Neural cell (in vitro differentiated cells): ENCODE data around the gene PLCB1.

ENCODE experiments used
- EP300 ChIP-seq: fragments of 450-650 bp; conservative IDR thresholded peaks from 2 replicates; pipeline ENCODE4 v1.6.1; 2014; ENCODE audit warnings: antibody characterized with exemption, mild to moderate bottlenecking, moderate library complexity; ENCODE audit not compliant: poor library complexity, severe bottlenecking
- EZH2 ChIP-seq: fragments of 200-600, 300-800 bp; shearing (Covaris generic), sonication (generic); IDR thresholded peaks from 2 replicates; pipeline ENCODE4 v1.6.1; 2014; ENCODE audit warnings: antibody characterized with exemption, low read length, borderline replicate concordance, mild to moderate bottlenecking; ENCODE audit not compliant: insufficient read depth, poor library complexity, severe bottlenecking
- MXI1 ChIP-seq: fragments of 450-650 bp; conservative IDR thresholded peaks from 2 replicates; pipeline ENCODE4 v1.6.1; 2014; ENCODE audit warnings: antibody characterized with exemption, mild to moderate bottlenecking; ENCODE audit not compliant: poor library complexity, severe bottlenecking
- POLR2AphosphoS5 ChIP-seq: IDR thresholded peaks from 2 replicates; pipeline ENCODE4 v1.6.1; 2012
- SMC3 ChIP-seq: fragments of 450-650 bp; conservative IDR thresholded peaks from 2 replicates; pipeline ENCODE4 v1.6.1; 2014; ENCODE audit warnings: antibody characterized with exemption, mild to moderate bottlenecking, moderate library complexity; ENCODE audit not compliant: poor library complexity
- TF ChIP-seq, protein P1 (sequence below): fragments of 450-650 bp; IDR thresholded peaks from 2 replicates; pipeline ENCODE4 v1.5.1; 2014; ENCODE audit warnings: antibody characterized with exemption, mild to moderate bottlenecking, moderate library complexity; ENCODE audit not compliant: poor library complexity, severe bottlenecking

GRCh38 chr20:8700756-8701155 is 568.7 kb downstream of the PLCB1 start:
- TF ChIP-seq POLR2AphosphoS5 (no peak), EZH2 (no peak), SMC3 (no peak), MXI1 (no peak), EP300 (no peak)
- TF ChIP-seq, protein P1, sequence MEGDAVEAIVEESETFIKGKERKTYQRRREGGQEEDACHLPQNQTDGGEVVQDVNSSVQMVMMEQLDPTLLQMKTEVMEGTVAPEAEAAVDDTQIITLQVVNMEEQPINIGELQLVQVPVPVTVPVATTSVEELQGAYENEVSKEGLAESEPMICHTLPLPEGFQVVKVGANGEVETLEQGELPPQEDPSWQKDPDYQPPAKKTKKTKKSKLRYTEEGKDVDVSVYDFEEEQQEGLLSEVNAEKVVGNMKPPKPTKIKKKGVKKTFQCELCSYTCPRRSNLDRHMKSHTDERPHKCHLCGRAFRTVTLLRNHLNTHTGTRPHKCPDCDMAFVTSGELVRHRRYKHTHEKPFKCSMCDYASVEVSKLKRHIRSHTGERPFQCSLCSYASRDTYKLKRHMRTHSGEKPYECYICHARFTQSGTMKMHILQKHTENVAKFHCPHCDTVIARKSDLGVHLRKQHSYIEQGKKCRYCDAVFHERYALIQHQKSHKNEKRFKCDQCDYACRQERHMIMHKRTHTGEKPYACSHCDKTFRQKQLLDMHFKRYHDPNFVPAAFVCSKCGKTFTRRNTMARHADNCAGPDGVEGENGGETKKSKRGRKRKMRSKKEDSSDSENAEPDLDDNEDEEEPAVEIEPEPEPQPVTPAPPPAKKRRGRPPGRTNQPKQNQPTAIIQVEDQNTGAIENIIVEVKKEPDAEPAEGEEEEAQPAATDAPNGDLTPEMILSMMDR, result no peak
